Parathyroid adenoma (tissue), 2 donors: ENCODE results near the gene TEF.

Experiments
- H2AFZ ChIP-seq: fragments of 300-600 bp; sonication (generic); one replicate; pipeline ENCODE4 v1.7.0; 2017; ENCODE audit warnings: antibody characterized with exemption, mild to moderate bottlenecking
- H3K27ac ChIP-seq: fragments of 300-600 bp; sonication (generic); one replicate; pipeline ENCODE4 v1.7.0; 2017
- H3K27me3 ChIP-seq: fragments of 300-600 bp; sonication (generic); one replicate; pipeline ENCODE4 v1.7.0; 2017; ENCODE audit warnings: low read length; ENCODE audit not compliant: control insufficient read depth, insufficient read depth
- H3K36me3 ChIP-seq: fragments of 300-600 bp; sonication (generic); one replicate; pipeline ENCODE4 v1.7.0; 2017; ENCODE audit warnings: low read length; ENCODE audit not compliant: control insufficient read depth, insufficient read depth
- H3K4me1 ChIP-seq: fragments of 300-600 bp; sonication (generic); one replicate; pipeline ENCODE4 v1.7.0; 2017; ENCODE audit warnings: control low read depth
- H3K4me2 ChIP-seq: fragments of 300-600 bp; sonication (generic); one replicate; pipeline ENCODE4 v1.7.0; 2017; ENCODE audit warnings: low read length
- H3K4me3 ChIP-seq: fragments of 300-600 bp; sonication (generic); one replicate; pipeline ENCODE4 v1.7.0; 2017; ENCODE audit warnings: low read depth, low read length
- H3K79me2 ChIP-seq: fragments of 300-600 bp; sonication (generic); one replicate; pipeline ENCODE4 v1.7.0; 2017; ENCODE audit warnings: control low read depth
- H3K9ac ChIP-seq: fragments of 300-600 bp; sonication (generic); one replicate; pipeline ENCODE4 v1.7.0; 2017; ENCODE audit warnings: mild to moderate bottlenecking
- H3K9me3 ChIP-seq: fragments of 300-600 bp; sonication (generic); one replicate; pipeline ENCODE4 v1.7.0; 2017; ENCODE audit warnings: low read length; ENCODE audit not compliant: control insufficient read depth
- CTCF ChIP-seq: fragments of 300-600 bp; sonication (generic); IDR thresholded peaks from one replicate; pipeline ENCODE4 v1.7.0; 2017; ENCODE audit warnings: antibody characterized with exemption, mild to moderate bottlenecking
- donor health status: primary hyperparathyroidism.

TEF gene

GRCh38 chr22:41369837-41370236 lies 11.9 kb upstream of the TEF start:
- H3K9ac ChIP-seq = no peak overlapping the region
- no peaks in the 10 kb centered on the region for H3K79me2 ChIP-seq
- no peak overlapping the region for H2AFZ ChIP-seq
- no peaks in the 10 kb centered on the region for H3K9me3 ChIP-seq
- no peak for TF ChIP-seq CTCF
- no peak overlapping the region for H3K27ac ChIP-seq
- no peaks in the 10 kb centered on the region for H3K36me3 ChIP-seq
- H3K27me3 ChIP-seq = no peaks in the 10 kb centered on the region
- no peak overlapping the region for H3K4me2 ChIP-seq
- H3K4me3 ChIP-seq = no peak overlapping the region
- H3K4me1 ChIP-seq = peaks cover 12% of the 10 kb centered on the region

- Histone ChIP-seq H3K4me1 (peaks cover 1% of the 10 kb centered on the region), H3K9me3 (no peaks in the 10 kb centered on the region)
These were observed 3.9 kb upstream of the TEF start for GRCh38 chr22:41377846-41378245.

GRCh38 chr22:41380993-41381328 lies 781 bp upstream of the TEF start:
- no peaks in the 10 kb centered on the region for H3K27me3 ChIP-seq
- TF ChIP-seq CTCF = no peak
- H3K9me3 ChIP-seq = no peaks in the 10 kb centered on the region
- peak overlapping the region; percentile 96 for H3K27ac ChIP-seq
- H3K79me2 ChIP-seq = no peaks in the 10 kb centered on the region
- H3K36me3 ChIP-seq = no peaks in the 10 kb centered on the region
- no peak overlapping the region for H3K9ac ChIP-seq
- peak overlapping the region; percentile 52 for H3K4me3 ChIP-seq
- peak overlapping the region; percentile 86 for H3K4me2 ChIP-seq
- H3K4me1 ChIP-seq = peaks cover 7% of the 10 kb centered on the region
- H2AFZ ChIP-seq = peak overlapping the region; percentile 78

More at GRCh38 chr22:41377846-41378245, 3.9 kb upstream of the TEF start:
- H3K4me3 ChIP-seq = no peak overlapping the region
- H2AFZ ChIP-seq = no peak overlapping the region
- H3K27ac ChIP-seq = no peak overlapping the region
- no peak for TF ChIP-seq CTCF
- no peaks in the 10 kb centered on the region for H3K36me3 ChIP-seq
- H3K4me2 ChIP-seq = no peak overlapping the region
- no peaks in the 10 kb centered on the region for H3K79me2 ChIP-seq
- H3K27me3 ChIP-seq = no peaks in the 10 kb centered on the region
- no peak overlapping the region for H3K9ac ChIP-seq

- no peaks in the 10 kb centered on the region for H3K36me3 ChIP-seq
- peak overlapping the region; percentile 94 for H3K4me2 ChIP-seq
- no peak for TF ChIP-seq CTCF
- H3K27ac ChIP-seq = peak overlapping the region; percentile 96
- H2AFZ ChIP-seq = peak overlapping the region; percentile 63
- peak overlapping the region; percentile 28 for H3K9ac ChIP-seq
- no peaks in the 10 kb centered on the region for H3K27me3 ChIP-seq
- peak overlapping the region; percentile 96 for H3K4me3 ChIP-seq
- no peaks in the 10 kb centered on the region for H3K79me2 ChIP-seq
- peaks cover 7% of the 10 kb centered on the region for H3K4me1 ChIP-seq
- no peaks in the 10 kb centered on the region for H3K9me3 ChIP-seq
These were observed 396 bp downstream of the TEF start for GRCh38 chr22:41382098-41382578.

- peak overlapping the region; percentile 63 for H2AFZ ChIP-seq
- no peaks in the 10 kb centered on the region for H3K9me3 ChIP-seq
- peak overlapping the region; percentile 94 for H3K4me2 ChIP-seq
- peak overlapping the region; percentile 96 for H3K27ac ChIP-seq
- no peaks in the 10 kb centered on the region for H3K36me3 ChIP-seq
- H3K4me3 ChIP-seq = peak overlapping the region; percentile 96
- no peaks in the 10 kb centered on the region for H3K79me2 ChIP-seq
- no peak for TF ChIP-seq CTCF
- H3K4me1 ChIP-seq = peaks cover 7% of the 10 kb centered on the region
- H3K27me3 ChIP-seq = no peaks in the 10 kb centered on the region
- H3K9ac ChIP-seq = no peak overlapping the region
These were observed 868 bp downstream of the TEF start for GRCh38 chr22:41382610-41383009.
